MM.1S (cell line): ENCODE results near the gene BAZ2A.

Experiments
- DNase-seq: peaks from one replicate; pipeline ENCODE4 v3.0.0-alpha.2; 2015
- H2AFZ ChIP-seq: fragments of 300-600 bp; sonication (generic); 2 replicates; pipeline ENCODE4 v1.6.0; 2016; ENCODE audit warnings: antibody characterized with exemption, low read length
- H3F3A ChIP-seq: fragments of 300-600 bp; sonication (generic); 2 replicates; pipeline ENCODE4 v1.6.1; 2016; ENCODE audit warnings: mild to moderate bottlenecking, antibody characterized with exemption, low read length, moderate library complexity, mixed read lengths; ENCODE audit not compliant: insufficient read depth
- H3K27ac ChIP-seq: fragments of 300-600 bp; sonication (generic); 2 replicates; pipeline ENCODE4 v1.5.1; 2016; ENCODE audit warnings: mild to moderate bottlenecking, low read length
- H3K27me3 ChIP-seq: fragments of 300-600 bp; sonication (generic); replicated peaks from 2 replicates; pipeline ENCODE4 v1.6.0; 2016; ENCODE audit warnings: low read length; ENCODE audit not compliant: insufficient read depth
- H3K36me3 ChIP-seq: fragments of 300-600 bp; sonication (generic); replicated peaks from 2 replicates; pipeline ENCODE4 v1.6.1; 2016; ENCODE audit warnings: mild to moderate bottlenecking, low read length, mixed read lengths; ENCODE audit not compliant: insufficient read depth
- H3K4me1 ChIP-seq: fragments of 300-600 bp; sonication (generic); 2 replicates; pipeline ENCODE4 v1.6.1; 2016; ENCODE audit warnings: low read length, mixed read lengths
- H3K4me2 ChIP-seq: fragments of 300-600 bp; sonication (generic); 2 replicates; pipeline ENCODE4 v1.6.0; 2016; ENCODE audit warnings: low read depth, low read length
- H3K4me3 ChIP-seq: fragments of 300-600 bp; sonication (generic); 2 replicates; pipeline ENCODE4 v1.5.1; 2016; ENCODE audit warnings: low read length, mixed read lengths
- H3K79me2 ChIP-seq: fragments of 300-600 bp; sonication (generic); 2 replicates; pipeline ENCODE4 v1.6.1; 2016; ENCODE audit warnings: mixed run types, low read length, mixed read lengths
- H3K9ac ChIP-seq: fragments of 300-600 bp; sonication (generic); 2 replicates; pipeline ENCODE4 v1.6.1; 2016; ENCODE audit warnings: low read length, mixed read lengths
- H3K9me2 ChIP-seq: fragments of 300-600 bp; sonication (generic); replicated peaks from 2 replicates; pipeline ENCODE4 v1.6.1; 2016; ENCODE audit warnings: mild to moderate bottlenecking, low read length, mixed read lengths; ENCODE audit not compliant: insufficient read depth
- H3K9me3 ChIP-seq: fragments of 300-600 bp; sonication (generic); replicated peaks from 2 replicates; pipeline ENCODE4 v1.6.1; 2016; ENCODE audit warnings: mild to moderate bottlenecking, low read length, mixed read lengths; ENCODE audit not compliant: insufficient read depth
- H4K20me1 ChIP-seq: fragments of 300-600 bp; sonication (generic); 2 replicates; pipeline ENCODE4 v1.6.1; 2016; ENCODE audit warnings: mild to moderate bottlenecking, low read length, moderate library complexity, mixed read lengths; ENCODE audit not compliant: insufficient read depth
- EZH2 ChIP-seq: fragments of 300-600 bp; sonication (generic); optimal IDR thresholded peaks from 2 replicates; pipeline ENCODE3; 2017; ENCODE audit warnings: low read depth, mild to moderate bottlenecking, antibody characterized with exemption, low read length, mixed read lengths
- EZH2phosphoT487 ChIP-seq: fragments of 300-600 bp; sonication (generic); IDR thresholded peaks from 2 replicates; pipeline ENCODE4 v1.6.1; 2018; ENCODE audit warnings: antibody characterized with exemption, low read length
- TF ChIP-seq, protein P1 (sequence below): fragments of 300-600 bp; sonication (generic); IDR thresholded peaks from 2 replicates; pipeline ENCODE4 v1.5.1; 2016; ENCODE audit warnings: antibody characterized with exemption, low read length, mixed read lengths

The BAZ2A gene

DNA sequence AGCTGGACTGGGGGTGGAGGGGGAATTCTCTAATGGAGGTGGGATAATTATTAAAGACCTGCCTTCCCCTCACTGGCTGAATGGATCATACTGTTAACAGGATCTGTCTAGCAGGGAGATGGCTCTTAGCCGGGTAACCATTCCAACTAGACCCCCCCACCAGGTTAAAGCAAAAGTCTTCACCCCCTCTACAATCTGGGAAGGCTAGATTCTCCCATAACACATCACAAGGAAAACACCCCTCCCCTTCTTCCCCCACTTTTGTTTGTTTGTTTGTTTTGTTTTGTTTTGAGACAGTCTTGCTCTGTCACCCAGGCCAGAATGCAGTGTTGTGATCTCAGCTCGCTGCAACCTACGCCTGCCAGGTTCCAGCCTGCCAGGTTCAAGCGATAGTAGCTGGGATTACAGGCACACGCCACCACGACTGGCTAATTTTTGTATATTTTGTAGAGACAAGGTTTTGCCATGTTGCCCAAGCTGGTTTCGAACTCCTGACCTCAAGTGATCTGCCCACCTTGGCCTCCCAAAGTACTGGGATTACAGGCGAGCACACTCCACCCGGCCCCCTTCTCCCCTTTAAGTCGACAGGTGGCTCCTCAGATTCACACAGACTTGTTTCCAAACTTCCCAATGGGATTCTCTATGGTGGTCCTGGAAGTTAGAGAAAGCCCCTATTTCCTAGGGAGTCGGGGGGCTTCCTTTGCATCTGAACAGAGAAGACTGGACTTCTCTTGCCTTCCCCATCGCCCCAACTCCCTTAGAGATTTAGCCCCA lies 3.5 kb upstream of the BAZ2A start:
- no peak for DNase-seq
- Histone ChIP-seq H2AFZ (no peak overlapping the region), H3K4me1 (peaks cover 46% of the 10 kb centered on the region), H3K79me2 (peaks cover 85% of the 10 kb centered on the region), H3K4me3 (peak overlapping the region; percentile 71), H3F3A (peaks cover 71% of the 10 kb centered on the region), H3K27me3 (no peaks in the 10 kb centered on the region), H3K9me3 (no peaks in the 10 kb centered on the region), H4K20me1 (0 out of 2 replicates have a peak, but pooled peaks cover 10% of the 10 kb centered on the region), H3K9ac (peak overlapping the region; percentile 75; the same call in 1 of the 2 replicates), H3K27ac (peak overlapping the region; percentile 64; the same call in 1 of the 2 replicates), H3K4me2 (peak overlapping the region; percentile 70), H3K9me2 (no peaks in the 10 kb centered on the region), H3K36me3 (peaks cover 6% of the 10 kb centered on the region; the same call in 1 of the 2 replicates)
- no peak for TF ChIP-seq EZH2
- TF ChIP-seq, protein P1, sequence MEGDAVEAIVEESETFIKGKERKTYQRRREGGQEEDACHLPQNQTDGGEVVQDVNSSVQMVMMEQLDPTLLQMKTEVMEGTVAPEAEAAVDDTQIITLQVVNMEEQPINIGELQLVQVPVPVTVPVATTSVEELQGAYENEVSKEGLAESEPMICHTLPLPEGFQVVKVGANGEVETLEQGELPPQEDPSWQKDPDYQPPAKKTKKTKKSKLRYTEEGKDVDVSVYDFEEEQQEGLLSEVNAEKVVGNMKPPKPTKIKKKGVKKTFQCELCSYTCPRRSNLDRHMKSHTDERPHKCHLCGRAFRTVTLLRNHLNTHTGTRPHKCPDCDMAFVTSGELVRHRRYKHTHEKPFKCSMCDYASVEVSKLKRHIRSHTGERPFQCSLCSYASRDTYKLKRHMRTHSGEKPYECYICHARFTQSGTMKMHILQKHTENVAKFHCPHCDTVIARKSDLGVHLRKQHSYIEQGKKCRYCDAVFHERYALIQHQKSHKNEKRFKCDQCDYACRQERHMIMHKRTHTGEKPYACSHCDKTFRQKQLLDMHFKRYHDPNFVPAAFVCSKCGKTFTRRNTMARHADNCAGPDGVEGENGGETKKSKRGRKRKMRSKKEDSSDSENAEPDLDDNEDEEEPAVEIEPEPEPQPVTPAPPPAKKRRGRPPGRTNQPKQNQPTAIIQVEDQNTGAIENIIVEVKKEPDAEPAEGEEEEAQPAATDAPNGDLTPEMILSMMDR = no peak
- TF ChIP-seq EZH2phosphoT487 = no peak

DNA sequence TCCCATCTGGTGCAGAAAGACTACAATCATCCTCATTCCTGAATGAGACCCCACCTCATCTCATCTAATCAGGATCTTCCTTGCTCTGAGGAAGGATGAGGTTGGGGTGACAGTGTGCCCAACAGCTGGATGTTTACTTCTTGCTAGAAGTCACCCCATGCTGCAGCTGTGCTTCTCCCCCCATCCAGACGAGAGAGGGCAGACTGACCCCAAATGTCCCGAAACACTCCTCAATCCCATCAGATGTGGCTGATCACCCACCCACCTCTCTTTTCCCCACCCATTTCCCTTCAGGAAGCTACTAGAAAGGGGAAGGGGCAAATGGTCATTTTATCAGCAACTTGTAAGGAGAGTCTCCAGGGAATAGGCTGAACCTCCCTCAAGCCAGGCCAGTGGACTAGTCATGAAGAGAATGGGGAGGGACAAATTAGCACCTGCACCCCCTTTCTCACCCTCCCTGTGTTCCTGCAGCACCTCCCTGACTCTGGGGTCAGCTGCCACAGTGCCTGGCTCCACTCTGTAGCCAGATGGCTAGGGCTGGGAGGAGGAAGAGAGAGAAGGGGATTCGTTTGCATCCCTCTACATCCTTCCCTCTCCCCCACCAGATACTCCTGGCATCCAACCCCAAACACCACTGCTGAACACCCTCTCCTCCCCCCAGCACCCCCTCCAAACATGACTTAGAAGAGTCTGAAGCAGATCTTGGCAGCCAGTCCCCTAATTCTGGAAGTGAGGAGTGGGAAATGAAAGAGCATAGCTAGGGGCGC lies 2.8 kb upstream of the BAZ2A start:
- DNase-seq = no peak
- H3K27ac ChIP-seq = peak overlapping the region; percentile 70; the same call in 1 of the 2 replicates
- peaks cover 85% of the 10 kb centered on the region for H3K79me2 ChIP-seq
- 0 out of 2 replicates have a peak, but pooled peaks cover 5% of the 10 kb centered on the region for H4K20me1 ChIP-seq
- peaks cover 72% of the 10 kb centered on the region for H3F3A ChIP-seq
- H3K4me3 ChIP-seq = peak overlapping the region; percentile 39
- H3K4me1 ChIP-seq = peaks cover 41% of the 10 kb centered on the region
- H3K9me3 ChIP-seq = no peaks in the 10 kb centered on the region
- H3K27me3 ChIP-seq = no peaks in the 10 kb centered on the region
- H3K36me3 ChIP-seq = no peaks in the 10 kb centered on the region
- TF ChIP-seq EZH2 = no peak
- TF ChIP-seq, protein P1 = no peak
- TF ChIP-seq EZH2phosphoT487 = no peak
- no peaks in the 10 kb centered on the region for H3K9me2 ChIP-seq
- H3K9ac ChIP-seq = peak overlapping the region; percentile 39; the same call in 1 of the 2 replicates
- H2AFZ ChIP-seq = no peak overlapping the region
- H3K4me2 ChIP-seq = peak overlapping the region; percentile 70

DNA sequence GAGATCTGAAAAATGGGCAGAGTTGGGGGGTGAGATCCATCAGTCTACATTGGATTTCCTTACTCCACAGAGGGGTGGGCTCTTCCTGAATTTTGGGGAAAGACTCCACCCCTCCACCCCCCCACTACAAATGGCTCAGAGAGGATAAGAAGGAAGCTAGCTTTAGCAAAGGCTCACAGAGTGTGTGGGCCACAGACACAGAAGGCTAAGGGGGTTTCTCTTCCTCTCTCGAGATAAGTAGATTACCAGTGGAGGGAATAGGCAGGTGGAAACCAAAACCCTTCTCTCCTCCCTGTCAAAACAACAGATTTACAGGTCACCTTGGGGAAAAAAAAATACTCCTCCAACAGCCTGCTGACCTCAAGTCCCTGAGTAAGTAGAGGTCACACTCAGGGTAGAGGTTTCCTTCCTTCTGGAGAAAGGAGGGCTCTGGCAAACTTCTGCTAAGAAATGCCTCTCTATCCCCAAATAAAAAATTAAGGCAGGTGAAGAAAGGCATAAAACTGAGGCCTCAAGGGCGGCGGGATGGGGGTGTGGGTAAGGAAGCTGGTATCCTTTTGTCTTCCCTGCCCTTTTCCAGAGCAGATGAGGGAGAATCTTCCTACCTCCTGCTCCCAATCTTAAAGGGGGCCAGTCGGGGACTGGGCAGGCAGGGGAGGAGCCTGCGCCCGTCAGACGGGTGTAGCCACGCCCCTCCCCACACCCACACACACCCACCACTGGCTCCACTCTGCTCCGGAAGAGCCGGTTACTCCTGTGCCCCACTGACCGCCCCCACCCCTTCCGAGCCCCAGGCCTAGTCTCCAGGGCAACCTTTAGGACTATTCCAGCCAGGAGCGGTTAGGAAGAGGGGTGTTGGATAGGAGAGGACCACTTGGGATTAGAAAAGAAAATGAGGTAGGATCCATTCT lies 1.9 kb upstream of the BAZ2A start:
- H3K4me2 ChIP-seq = peak overlapping the region; percentile 70
- H3K27ac ChIP-seq = peak overlapping the region; percentile 70
- no peaks in the 10 kb centered on the region for H3K9me3 ChIP-seq
- no peaks in the 10 kb centered on the region for H3K9me2 ChIP-seq
- H3K27me3 ChIP-seq = no peaks in the 10 kb centered on the region
- no peaks in the 10 kb centered on the region for H4K20me1 ChIP-seq
- H3K79me2 ChIP-seq = peaks cover 91% of the 10 kb centered on the region
- H3K9ac ChIP-seq = peak overlapping the region; percentile 39; the same call in 1 of the 2 replicates
- peaks cover 33% of the 10 kb centered on the region for H3K4me1 ChIP-seq
- peak; percentile 50 for DNase-seq
- H3K4me3 ChIP-seq = peak overlapping the region; percentile 39
- H3K36me3 ChIP-seq = no peaks in the 10 kb centered on the region
- TF ChIP-seq EZH2 (no peak), EZH2phosphoT487 (no peak)
- TF ChIP-seq, protein P1 = no peak
- peaks cover 63% of the 10 kb centered on the region for H3F3A ChIP-seq
- no peak overlapping the region for H2AFZ ChIP-seq
